GM10266 (cell line): ENCODE measurements around the gene AGAP1.

ENCODE experiments used
- DNase-seq: peaks from one replicate; pipeline ENCODE4 v3.0.0; 2012; ENCODE audit errors: extremely low spot score
- CTCF ChIP-seq: IDR thresholded peaks from 2 replicates; pipeline ENCODE4 v1.5.1; 2012; ENCODE audit warnings: mild to moderate bottlenecking, low read depth; ENCODE audit not compliant: control insufficient read depth, insufficient read depth; ENCODE audit errors: missing control alignments

Gene AGAP1

GRCh38 chr2:235583925-235584637, 90.2 kb downstream of the AGAP1 start:
- TF ChIP-seq CTCF: no peak
- DNase-seq: no peak

- no peak for DNase-seq
- no peak for TF ChIP-seq CTCF
Measured at GRCh38 chr2:235584638-235585007, 90.8 kb downstream of the AGAP1 start.

- DNase-seq: no peak
- TF ChIP-seq CTCF: no peak
Measured at GRCh38 chr2:235587202-235587601, 93.4 kb downstream of the AGAP1 start.

- DNase-seq: no peak
- no peak for TF ChIP-seq CTCF
Measured at GRCh38 chr2:235588750-235589149, 94.9 kb downstream of the AGAP1 start.

GRCh38 chr2:235591231-235591730, 97.4 kb downstream of the AGAP1 start:
- DNase-seq: no peak
- no peak for TF ChIP-seq CTCF

- no peak for DNase-seq
- TF ChIP-seq CTCF: no peak
Measured at GRCh38 chr2:235591921-235592320, 98.1 kb downstream of the AGAP1 start.

- TF ChIP-seq CTCF: no peak
- DNase-seq: no peak
Measured at GRCh38 chr2:235592430-235592829, 98.6 kb downstream of the AGAP1 start.
